Stimulated activated CD8-positive, alpha-beta memory T cell treated with anti-CD3 and anti-CD28 coated beads, Interleukin-2, amount 100 ng/mL, for 1 hour (primary cell): Measurements from ENCODE around the gene NGEF.
"Not testable (repeated sequence)": the region's sequence is repeated elsewhere in the genome, so short reads cannot be mapped to it uniquely, and the experiment has no call there.

Experiments used
- DNase-seq, 2 donors: peaks; one replicate each; pipeline ENCODE4 v3.0.0-alpha.2; 2020; ENCODE audit warnings: low read depth in 2 of 2

NGEF gene

GRCh38 chr2:232870766-232871371 is 142.2 kb downstream of the NGEF start:
- DNase-seq: no peak

DNA sequence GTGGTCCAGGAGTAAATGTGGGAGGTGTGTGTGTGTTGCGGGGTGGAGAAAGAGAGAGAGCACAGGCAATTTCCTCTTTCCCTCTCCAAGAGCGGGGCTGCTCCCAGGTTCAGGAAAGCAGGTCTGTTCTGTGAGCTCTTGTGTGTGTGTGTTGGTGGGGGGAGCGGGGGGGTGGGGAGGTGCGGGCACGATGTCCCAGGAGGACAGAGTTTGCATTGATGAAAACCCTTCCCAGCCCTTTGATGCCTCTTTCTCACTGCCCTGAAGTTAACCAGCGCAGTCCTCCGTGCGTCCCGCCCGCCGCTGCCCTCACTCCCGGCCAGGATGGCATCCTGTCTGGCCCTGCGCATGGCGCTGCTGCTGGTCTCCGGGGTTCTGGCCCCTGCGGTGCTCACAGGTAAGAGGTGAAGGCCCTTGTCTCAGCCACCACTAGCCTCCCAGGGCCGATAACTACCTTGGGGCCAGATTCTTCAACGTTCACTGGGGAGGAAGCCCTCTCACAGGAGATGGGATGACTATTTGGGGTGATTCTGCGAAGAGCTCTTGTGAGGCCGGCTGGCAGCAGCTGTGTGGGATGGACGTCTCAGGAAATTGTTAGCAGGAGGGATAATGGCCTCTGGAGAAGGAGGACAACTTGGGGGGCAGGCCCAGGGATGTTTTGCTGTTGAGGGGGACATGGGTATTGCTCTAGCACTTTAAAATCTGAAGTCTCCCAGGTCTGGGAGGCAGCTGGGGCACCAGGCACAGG is 142.9 kb downstream of the NGEF start, which contains the start of gene SNORC:
Gene SNORC (plus strand): TSS at position 247 of the 748 bp plus-strand sequence. CDS start 78 bp downstream, at position 325.
- no peak for DNase-seq

GRCh38 chr2:232869138-232870017 is 143.7 kb downstream of the NGEF start:
- DNase-seq: no peak

DNA sequence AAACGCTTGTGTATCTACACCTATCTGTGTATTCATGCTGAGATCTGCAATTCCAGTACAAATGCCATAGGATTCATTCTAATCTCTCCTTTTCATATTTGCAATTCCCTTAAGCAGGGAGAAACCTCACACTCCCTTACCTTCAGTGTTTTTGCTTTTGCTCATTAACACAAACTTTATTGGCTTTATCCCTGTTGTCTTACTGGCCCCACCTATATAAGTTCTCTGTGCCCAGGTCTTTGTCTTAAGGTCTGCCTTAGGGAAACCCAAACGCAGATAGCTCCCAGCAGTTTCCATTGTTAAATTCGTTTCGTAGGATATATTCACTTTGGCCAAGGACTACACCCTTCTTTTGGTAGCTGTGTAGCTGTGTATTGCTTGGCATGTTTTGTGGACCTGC is 147.0 kb downstream of the NGEF start:
- no peak for DNase-seq

GRCh38 chr2:232865165-232865564 is 147.9 kb downstream of the NGEF start:
- DNase-seq: no peak

DNA sequence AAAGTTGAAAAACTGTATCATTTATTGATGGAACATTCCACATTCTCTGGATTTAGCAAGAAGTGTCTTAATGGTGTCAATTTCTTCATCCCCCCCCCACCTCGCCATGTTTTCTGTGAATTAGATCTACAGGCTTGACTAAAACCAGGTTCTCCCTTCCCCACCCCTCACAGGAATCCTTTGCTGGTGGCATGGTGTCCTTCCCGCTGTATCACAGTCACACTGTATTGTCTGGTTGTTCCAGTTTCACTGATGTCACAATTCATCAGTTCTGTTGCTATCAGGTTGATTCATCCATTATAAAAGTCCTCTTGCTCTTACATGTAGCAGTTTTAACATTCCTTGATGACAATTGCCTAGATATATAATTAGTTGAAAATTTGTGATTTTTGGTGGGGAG is 149.1 kb downstream of the NGEF start:
- no peak for DNase-seq

DNA sequence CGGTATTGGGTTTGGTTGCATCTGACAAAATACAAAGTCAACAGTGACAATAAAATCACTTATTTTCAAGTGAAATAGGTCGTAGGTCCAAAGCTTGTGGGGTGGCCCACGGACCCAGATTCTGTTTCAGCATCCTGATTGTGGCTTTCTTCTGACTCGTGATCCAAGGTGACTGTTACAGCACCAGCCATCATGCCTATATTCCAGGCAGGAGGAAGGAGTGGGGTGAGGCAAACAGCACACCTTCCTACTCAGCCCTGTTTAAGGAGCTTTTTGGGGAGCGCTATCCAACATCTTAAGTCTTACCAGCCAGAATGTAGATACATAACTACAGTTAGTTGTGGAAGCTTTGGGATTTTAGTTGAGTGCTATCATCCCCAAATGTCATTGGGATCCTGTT is 151.7 kb downstream of the NGEF start:
- no peak for DNase-seq

GRCh38 chr2:232860593-232861241 is 152.3 kb downstream of the NGEF start:
- DNase-seq: no peak

DNA sequence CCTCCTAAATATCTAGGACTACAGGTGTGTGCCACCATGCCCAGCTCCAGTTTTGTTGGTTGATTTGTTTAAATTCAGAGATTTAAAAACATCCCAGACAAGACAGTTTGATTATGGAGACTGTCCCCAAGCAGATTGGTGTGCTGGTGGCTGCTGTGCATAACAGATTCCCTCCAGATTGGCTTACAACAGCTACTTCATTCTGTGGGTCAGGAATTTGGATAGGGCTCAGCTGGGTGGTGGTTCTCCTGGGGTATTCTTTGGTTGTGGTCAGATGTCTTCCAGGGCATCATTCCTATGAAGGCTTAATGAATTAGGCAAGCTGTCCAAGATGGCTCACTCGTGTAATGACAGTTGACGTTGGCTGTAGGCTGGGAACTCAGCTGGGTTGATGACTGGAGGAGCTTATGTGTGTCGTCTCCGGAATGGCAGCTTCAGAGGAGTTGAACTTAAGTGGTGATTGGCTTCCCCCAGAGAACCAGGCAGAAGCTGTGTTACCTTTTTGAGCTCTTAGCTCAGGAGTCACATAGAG is 153.6 kb downstream of the NGEF start:
- DNase-seq: no peak

DNA sequence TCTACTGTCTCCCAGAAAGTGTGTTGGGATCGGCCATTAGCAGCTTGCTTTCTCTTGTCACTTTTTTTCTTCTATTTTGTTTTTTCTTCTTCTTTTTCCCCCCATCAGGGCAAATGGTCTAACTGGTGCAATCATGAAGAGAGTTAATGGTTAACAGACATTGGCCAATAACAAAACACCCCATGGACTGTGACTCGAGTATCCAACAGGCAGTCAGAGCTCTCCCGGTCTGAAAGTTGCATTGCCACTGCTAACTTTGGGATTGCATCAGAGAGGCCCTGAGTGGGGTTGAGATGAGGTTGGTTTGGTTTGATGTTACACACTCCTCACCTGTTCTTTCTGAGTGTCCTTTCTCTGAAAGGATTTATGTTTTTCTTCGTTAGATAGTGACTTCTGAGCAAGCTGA is 155.9 kb downstream of the NGEF start:
- no peak for DNase-seq

DNA sequence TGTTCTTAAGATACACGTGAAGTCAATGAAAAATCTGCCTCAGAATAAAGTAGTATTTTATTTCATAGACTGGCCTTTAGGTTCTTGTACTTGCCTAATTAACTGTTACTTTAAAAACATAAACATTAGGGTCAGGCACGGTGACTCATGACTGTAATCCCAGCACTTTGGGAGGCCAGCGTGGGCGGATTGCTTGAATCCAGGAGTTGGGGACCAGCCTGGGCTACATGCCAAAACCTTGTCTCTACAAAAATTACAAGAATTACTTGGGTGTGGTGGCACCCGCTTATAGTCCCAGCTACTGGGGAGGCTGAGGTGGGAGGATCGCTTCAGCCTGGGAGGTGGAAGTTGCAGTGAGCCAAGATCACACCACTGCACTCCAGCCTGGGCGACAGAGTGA is 159.0 kb downstream of the NGEF start:
- DNase-seq: no peak

- no peak for DNase-seq
Measured at GRCh38 chr2:232852676-232853075, 160.4 kb downstream of the NGEF start.

- DNase-seq: not testable (repeated sequence)
Measured at GRCh38 chr2:232852081-232852480, 161.0 kb downstream of the NGEF start.

GRCh38 chr2:232850039-232850438 is 163.0 kb downstream of the NGEF start:
- no peak for DNase-seq

GRCh38 chr2:232846055-232846454 is 167.0 kb downstream of the NGEF start:
- DNase-seq: no peak

GRCh38 chr2:232843834-232844233 is 169.2 kb downstream of the NGEF start:
- DNase-seq: no peak

DNA sequence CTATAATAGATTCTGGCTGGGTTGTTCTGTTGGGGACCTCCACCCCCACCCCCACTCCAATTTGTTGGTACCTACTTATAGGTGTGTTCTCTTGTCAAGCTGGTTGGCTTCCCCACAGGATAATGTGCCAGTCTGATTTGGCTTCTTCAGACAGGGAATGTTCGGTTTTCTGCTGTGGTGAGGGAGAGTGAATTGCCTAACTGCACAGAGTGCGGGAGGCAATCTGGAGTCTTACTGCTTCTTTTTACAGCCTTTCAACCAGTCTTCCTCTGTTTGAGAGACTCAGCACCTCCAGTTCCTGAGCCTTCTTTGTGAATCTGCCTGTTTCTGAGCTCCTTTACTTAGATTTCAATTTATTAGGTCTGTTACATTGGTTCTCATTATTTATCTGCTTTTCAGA is 170.4 kb downstream of the NGEF start:
- no peak for DNase-seq

GRCh38 chr2:232839411-232840079 is 173.5 kb downstream of the NGEF start:
- DNase-seq: no peak

- peak; percentile 16 to 33 for DNase-seq
Measured at GRCh38 chr2:232838406-232838874, 174.6 kb downstream of the NGEF start.

DNA sequence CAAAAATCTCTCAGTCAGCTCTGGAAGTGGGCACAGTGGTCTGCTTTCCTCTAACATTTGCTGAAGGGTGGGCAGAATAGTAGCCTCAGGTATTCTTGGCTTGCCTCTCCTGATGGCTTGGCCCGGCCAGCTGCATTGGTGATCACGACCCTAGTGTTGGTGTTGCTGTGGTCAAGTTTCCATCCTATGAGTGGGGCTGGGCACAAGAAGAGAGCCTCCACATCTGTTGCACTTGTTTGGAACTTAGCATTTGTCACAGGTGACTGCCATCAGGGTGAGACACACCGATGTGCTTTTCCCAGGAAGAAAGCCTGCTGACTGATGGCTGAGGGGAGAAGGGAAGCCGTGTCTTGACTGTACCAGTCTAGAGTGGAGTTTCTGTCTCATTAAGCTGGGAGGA is 176.1 kb downstream of the NGEF start:
- no peak for DNase-seq

- no peak for DNase-seq
Measured at GRCh38 chr2:232835687-232836208, 177.3 kb downstream of the NGEF start.
